Measurements from ENCODE around the gene APOO.

DNA sequence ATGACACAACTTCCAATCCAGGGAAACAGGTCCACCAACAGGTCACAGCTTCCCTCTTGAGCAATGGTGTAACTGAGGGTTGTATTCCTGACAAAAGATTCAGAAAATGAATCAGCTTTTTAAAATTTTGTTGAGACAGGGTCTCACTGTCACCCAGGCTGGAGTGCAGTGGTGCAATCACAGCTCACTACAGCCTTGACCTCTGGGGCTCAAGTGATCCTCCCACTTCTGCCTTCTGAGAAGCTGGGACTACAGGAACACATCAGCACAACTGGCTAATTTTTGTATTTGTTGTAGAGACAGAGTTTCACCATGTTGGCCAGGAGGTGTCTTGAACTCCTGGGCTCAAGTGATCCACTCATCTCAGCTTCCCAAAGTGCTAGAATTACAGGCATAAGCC, 81.1 kb downstream of the APOO start:
- TF ChIP-seq, protein P1, sequence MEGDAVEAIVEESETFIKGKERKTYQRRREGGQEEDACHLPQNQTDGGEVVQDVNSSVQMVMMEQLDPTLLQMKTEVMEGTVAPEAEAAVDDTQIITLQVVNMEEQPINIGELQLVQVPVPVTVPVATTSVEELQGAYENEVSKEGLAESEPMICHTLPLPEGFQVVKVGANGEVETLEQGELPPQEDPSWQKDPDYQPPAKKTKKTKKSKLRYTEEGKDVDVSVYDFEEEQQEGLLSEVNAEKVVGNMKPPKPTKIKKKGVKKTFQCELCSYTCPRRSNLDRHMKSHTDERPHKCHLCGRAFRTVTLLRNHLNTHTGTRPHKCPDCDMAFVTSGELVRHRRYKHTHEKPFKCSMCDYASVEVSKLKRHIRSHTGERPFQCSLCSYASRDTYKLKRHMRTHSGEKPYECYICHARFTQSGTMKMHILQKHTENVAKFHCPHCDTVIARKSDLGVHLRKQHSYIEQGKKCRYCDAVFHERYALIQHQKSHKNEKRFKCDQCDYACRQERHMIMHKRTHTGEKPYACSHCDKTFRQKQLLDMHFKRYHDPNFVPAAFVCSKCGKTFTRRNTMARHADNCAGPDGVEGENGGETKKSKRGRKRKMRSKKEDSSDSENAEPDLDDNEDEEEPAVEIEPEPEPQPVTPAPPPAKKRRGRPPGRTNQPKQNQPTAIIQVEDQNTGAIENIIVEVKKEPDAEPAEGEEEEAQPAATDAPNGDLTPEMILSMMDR (IDR thresholded peaks at IDR 0.05 in 2 of 3, conservative IDR thresholded peaks at IDR 0.05 in 1 of 3; ENCODE audit: borderline replicate concordance in 1 of 3, insufficient read depth in 1 of 3, low read depth in 2 of 3, low read length in 2 of 3), result no peak
- TF ChIP-seq ZNF274 (IDR thresholded peaks at IDR 0.05; ENCODE audit: low read depth, low read length) (no peak), FOSL1 (IDR thresholded peaks at IDR 0.05; ENCODE audit: low read depth) (no peak), YY1 (IDR thresholded peaks at IDR 0.05; ENCODE audit: extremely low read depth, insufficient replicate concordance, low read depth, low read length) (no peak), POLR2AphosphoS5 (IDR thresholded peaks at IDR 0.05; ENCODE audit: low read depth, low read length) (no peak), SP1 (IDR thresholded peaks at IDR 0.05; ENCODE audit: low read depth) (no peak)

All from HCT116 (cell line).